NCI-H1930 (cell line): ENCODE results near the gene SLC22A7.

Experiments
- DNase-seq, 2 experiments: peaks; one replicate each; lab custom pipeline; 2025; lab: John Stamatoyannopoulos, UW

Gene SLC22A7

GRCh38 chr6:43283514-43283901, 14.6 kb upstream of the SLC22A7 start:
- no peak for DNase-seq

GRCh38 chr6:43283905-43284304, 14.2 kb upstream of the SLC22A7 start:
- no peak for DNase-seq

GRCh38 chr6:43284991-43285781, 12.9 kb upstream of the SLC22A7 start:
- DNase-seq, result no peak

GRCh38 chr6:43285832-43286231, 12.2 kb upstream of the SLC22A7 start:
- no peak for DNase-seq

- DNase-seq, result no peak
Observed at GRCh38 chr6:43286456-43286979, 11.5 kb upstream of the SLC22A7 start.

- no peak for DNase-seq
Observed at GRCh38 chr6:43286980-43287716, 10.9 kb upstream of the SLC22A7 start.

- DNase-seq, result no peak
Observed at GRCh38 chr6:43287717-43288679, 10.1 kb upstream of the SLC22A7 start.

- no peak for DNase-seq
Observed at GRCh38 chr6:43290339-43290904, 7.6 kb upstream of the SLC22A7 start.

GRCh38 chr6:43290905-43291355, 7.1 kb upstream of the SLC22A7 start:
- DNase-seq, result no peak

GRCh38 chr6:43291708-43292107, 6.4 kb upstream of the SLC22A7 start:
- DNase-seq, result no peak

GRCh38 chr6:43292341-43292740, 5.7 kb upstream of the SLC22A7 start:
- no peak for DNase-seq

GRCh38 chr6:43292763-43293318, 5.2 kb upstream of the SLC22A7 start:
- no peak for DNase-seq

- no peak for DNase-seq
Observed at GRCh38 chr6:43293698-43294097, 4.4 kb upstream of the SLC22A7 start.

GRCh38 chr6:43294536-43294935, 3.5 kb upstream of the SLC22A7 start:
- DNase-seq, result no peak

- DNase-seq, result no peak
Observed at GRCh38 chr6:43295456-43295855, 2.6 kb upstream of the SLC22A7 start.

- no peak for DNase-seq
Observed at GRCh38 chr6:43296780-43297497, 1.1 kb upstream of the SLC22A7 start.

GRCh38 chr6:43298565-43299337, 691 bp downstream of the SLC22A7 start:
- DNase-seq, result no peak

- no peak for DNase-seq
Observed at GRCh38 chr6:43299338-43300293, 1.6 kb downstream of the SLC22A7 start.
